Smooth muscle cell of the coronary artery (primary cell): ENCODE data around the gene CCT3. TPM values are rescaled to one million over a fixed set of nuclear protein-coding genes. Genes with fewer than 3 reads are reported as not detected.

Experiments
- total RNA-seq: library from RNA; depleted of rRNA; stranded (reverse); fragments of >200 nt; gene quantifications from 2 replicates; pipeline ENCODE4 v1.2.3, GENCODE V29; 2014; ENCODE audit warnings: low replicate concordance

Gene CCT3
- 423 and 456 TPM in 2 replicates for total RNA-seq

DNA sequence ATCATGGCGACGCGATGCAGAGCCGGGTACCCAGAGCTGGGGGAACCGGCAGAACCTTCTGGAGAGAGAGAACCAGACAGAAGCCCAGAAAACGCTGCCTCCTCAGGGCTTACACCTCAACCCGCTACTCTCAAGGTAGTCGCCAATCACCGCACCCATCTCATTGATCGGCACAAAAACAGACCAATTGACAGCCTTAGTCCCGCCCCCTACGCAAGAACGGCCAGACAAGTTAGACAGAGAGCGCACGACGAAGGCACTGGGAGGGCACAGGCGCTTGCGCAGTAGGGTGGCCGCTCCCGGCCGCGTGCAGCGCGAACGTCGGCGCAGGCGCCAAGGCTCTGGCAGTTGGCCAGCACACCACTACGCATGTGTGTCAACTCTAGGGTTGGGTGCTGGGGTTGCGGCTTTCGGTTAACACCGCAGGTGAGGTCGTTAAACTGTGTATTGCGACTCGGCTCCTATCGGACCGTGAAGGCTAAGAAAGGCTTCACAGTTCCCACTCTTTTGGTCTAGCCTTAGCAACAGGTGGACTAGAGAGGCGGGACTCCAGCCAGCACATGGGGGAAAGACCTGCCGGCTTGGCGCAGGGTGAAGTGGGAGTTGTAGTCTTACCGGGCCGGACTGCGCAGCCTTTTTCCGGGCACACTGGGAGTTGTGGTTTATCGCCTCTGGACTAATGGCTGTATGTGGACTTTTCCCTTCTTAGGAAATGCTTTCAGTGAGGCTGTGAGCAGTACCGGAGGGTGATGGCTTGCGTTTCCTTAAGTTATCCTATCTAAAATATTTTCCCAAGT is at the start of gene CCT3, which contains the start of gene TSACC:
Gene CCT3 (minus strand): TSS at position 113 of the 797 bp plus-strand sequence. CDS start 108 bp downstream, at position 5.
Gene TSACC (plus strand): TSS at position 347 of the 797 bp plus-strand sequence. CDS start 1,232 bp downstream, outside the sequence.

DNA sequence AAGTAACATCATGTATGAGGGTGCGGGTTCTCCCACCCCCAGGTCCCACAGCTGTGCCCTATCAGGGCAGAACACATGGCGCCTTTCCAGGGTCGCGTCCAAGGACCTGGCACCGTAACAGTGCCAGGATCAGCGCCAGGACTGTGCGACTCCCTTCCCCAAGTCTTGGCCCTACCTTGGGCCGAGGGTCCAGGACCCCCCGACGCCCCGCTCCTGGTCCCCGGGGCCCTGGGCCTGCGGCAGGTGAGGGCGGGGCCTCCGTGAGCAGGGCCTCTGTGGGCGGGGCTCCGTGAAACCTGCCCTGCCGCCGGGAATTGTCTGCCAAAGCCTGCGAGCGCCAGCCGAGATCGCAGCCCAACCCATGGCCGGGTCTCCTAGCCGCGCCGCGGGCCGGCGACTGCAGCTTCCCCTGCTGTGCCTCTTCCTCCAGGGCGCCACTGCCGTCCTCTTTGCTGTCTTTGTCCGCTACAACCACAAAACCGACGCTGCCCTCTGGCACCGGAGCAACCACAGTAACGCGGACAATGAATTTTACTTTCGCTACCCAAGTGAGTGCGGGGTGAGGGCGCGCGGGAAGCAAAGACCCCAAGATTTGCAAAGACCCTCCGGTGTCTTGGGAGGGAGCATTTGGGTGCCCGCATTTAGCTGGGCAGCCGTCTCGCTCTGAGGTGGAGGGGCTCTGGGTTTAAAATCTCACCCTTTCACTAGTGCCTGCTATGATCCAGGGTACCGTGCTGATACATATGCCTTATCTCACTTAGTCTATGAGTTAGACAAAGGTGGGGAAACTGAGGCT is 31.0 kb upstream of the CCT3 start, which contains the start of gene RHBG:
Gene RHBG (plus strand): TSS at position 323 of the 796 bp plus-strand sequence. CDS start 39 bp downstream, at position 362.

DNA sequence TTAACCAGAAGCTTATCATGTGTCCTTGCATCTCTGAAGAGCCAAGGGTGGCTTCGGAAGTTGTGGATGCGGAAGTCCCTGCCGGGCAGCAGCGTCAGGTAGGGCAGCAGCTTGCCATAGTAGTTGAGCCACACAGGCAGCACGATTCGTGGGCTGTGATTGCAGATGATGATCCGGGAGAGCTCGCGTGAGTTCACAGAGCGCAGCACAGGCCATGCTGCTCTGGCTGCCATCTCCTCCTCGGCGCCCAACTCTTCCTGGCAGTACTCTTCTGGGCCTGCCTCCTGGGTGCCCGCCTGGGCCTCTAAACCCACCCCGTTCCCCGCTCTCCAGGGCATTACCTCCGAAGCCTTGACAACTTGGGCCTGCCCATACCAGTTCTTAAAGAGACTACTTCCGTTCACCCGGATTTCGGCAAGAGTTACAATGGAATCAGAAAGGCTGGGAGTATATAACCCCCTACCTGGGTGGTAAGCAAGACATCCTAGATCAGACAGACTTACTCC is 39.2 kb downstream of the CCT3 start, which contains the start of gene VHLL:
Gene VHLL (minus strand): TSS at position 456 of the 506 bp plus-strand sequence. CDS start 118 bp downstream, at position 338.

DNA sequence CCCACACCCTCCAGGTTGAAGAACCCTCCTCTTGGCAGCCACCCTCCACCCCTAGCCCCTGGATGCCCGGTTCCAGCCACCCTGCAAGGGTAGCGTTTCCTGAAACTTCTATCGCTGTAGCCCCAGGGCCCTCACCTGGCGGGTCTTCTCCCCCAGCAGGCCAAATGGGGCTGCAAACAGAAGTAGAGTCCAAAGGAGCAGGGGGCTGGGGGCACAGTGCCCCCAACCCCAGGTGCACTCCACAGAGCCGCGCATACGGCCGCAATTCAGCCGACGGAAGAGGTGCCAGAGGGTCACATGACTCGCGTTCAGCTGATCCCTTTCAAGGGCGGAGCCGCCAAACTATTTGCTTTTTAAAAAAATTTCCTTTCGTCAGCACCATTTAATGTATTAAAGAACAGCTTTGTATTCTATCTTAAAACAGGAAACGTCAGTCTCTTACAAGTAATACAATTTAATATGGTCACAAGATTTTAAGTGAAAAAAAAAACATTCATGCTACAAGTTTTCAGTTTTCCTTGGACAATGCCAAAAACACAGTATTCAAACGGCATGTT is 42.6 kb downstream of the CCT3 start, which contains the start of gene GLMP:
Gene GLMP (minus strand): TSS at position 289 of the 557 bp plus-strand sequence. CDS start 34 bp downstream, at position 255.

DNA sequence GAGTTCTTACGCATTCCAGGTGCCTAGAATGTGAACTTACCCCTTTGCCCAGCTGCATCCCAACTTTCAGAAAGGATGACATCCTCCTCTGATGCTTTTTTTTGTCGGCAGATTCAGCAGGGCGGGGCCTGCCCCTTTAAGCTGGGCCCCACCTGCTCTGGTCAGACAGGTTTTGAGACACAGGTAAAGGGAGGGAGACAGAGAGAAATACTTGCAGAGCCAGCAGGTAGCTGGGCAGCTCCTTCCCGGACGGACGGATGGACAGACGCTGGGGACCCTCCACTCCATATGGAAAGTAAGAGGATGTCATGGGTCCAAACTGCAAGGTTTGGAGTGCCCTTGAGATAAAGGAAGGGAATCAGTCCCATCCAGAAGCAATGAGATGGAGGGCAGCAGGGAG is 54.0 kb downstream of the CCT3 start, which contains the start of gene TMEM79:
Gene TMEM79 (plus strand): TSS at position 214 of the 400 bp plus-strand sequence. CDS start 902 bp downstream, outside the sequence.

DNA sequence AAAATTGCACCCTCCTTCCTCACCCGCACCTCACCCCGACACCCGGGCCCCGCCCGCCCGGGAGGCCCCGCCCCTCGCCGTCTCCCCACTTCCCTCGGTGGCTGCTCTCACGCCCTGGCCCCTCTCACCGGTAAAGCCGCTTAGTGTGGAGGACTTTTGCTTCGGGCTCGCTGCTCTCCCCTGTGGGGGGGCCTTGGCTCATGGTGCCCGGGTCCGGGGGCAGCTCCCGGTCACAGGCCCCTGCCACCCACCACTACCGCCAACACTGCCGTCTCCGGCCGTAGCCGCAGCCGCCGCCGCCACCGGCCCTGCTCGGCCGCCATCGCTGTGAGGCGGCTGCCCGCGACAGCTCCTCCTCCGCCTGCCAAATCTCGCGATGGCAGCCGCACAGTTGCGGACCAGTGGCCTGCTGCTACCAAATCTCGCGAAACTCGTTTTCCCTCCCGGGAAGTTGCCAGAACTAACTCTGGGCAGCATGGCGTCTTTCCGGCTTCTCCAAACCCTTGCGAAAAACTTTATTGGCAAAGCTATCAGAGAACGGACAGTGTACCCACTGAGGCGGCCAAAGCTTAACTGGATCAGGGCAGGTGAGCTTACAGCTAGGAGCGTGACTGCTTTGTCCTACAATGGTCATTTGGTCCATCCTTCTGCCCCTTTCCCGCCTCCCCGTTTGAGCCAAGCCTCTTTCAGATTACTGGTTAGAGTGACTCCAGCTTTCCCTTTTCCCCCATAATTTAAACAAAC is 55.4 kb downstream of the CCT3 start, which contains the start of gene SMG5:
Gene SMG5 (minus strand): TSS at position 347 of the 744 bp plus-strand sequence. CDS start 145 bp downstream, at position 202.

Other genes with a start within 250 kb of the CCT3 start
- gene LMNA, start 223.6 kb downstream of the CCT3 start, total RNA-seq = 928 and 1,753 TPM in 2 replicates
- 1.2 and 1.3 TPM in 2 replicates for gene SEMA4A, start 184.7 kb downstream of the CCT3 start, total RNA-seq
- 4.1 and 6.8 TPM in 2 replicates for gene SLC25A44, start 144.2 kb downstream of the CCT3 start, total RNA-seq
- 16.0 and 31.4 TPM in 2 replicates for gene PMF1, start 125.3 kb downstream of the CCT3 start, total RNA-seq
- gene BGLAP, start 96.1 kb downstream of the CCT3 start, total RNA-seq = 0.23 TPM in 1 of 2 replicates, not detected in the other
- 0.12 and 0.23 TPM in 2 replicates for gene PAQR6, start 90.2 kb downstream of the CCT3 start, total RNA-seq
- 28.3 and 35.6 TPM in 2 replicates for gene SMG5, start 55.5 kb downstream of the CCT3 start, total RNA-seq
- gene TMEM79, start 54.0 kb downstream of the CCT3 start, total RNA-seq = 1.4 and 1.9 TPM in 2 replicates
- 50.2 and 68.2 TPM in 2 replicates for gene GLMP, start 42.6 kb downstream of the CCT3 start, total RNA-seq
- gene VHLL, start 39.0 kb downstream of the CCT3 start, total RNA-seq = 0.23 TPM in 2 replicates
- gene TSACC, start 234 bp upstream of the CCT3 start, total RNA-seq = not detected in 2 replicates
- not detected in 2 replicates for gene RHBG, start 30.9 kb upstream of the CCT3 start, total RNA-seq
- 4.1 and 4.3 TPM in 2 replicates for gene MEF2D, start 162.5 kb upstream of the CCT3 start, total RNA-seq
- gene IQGAP3, start 234.3 kb upstream of the CCT3 start, total RNA-seq = 0.47 and 4.9 TPM in 2 replicates
- not detected in 2 replicates for gene TTC24, start 241.4 kb upstream of the CCT3 start, total RNA-seq